Brain pericyte (primary cell): Measurements from ENCODE around the gene ZNF865.

Experiments used
- DNase-seq: peaks from one replicate; pipeline ENCODE4 v3.0.0-alpha.2; 2012; ENCODE audit warnings: low read depth, low spot score

Gene ZNF865

GRCh38 chr19:55644842-55645511 lies 39.5 kb downstream of the ZNF865 start:
- no peak for DNase-seq

- DNase-seq, result no peak
Observed at GRCh38 chr19:55645512-55645881, 40.0 kb downstream of the ZNF865 start.

GRCh38 chr19:55646889-55647731 lies 41.7 kb downstream of the ZNF865 start:
- no peak for DNase-seq

GRCh38 chr19:55647732-55648584 lies 42.5 kb downstream of the ZNF865 start, which contains the start of gene CCDC106:
Gene CCDC106 (plus strand): TSS chr19:55648212. CDS start chr19:55649047, 835 bp downstream.
- DNase-seq, result no peak

GRCh38 chr19:55648585-55649267 lies 43.3 kb downstream of the ZNF865 start:
- no peak for DNase-seq

GRCh38 chr19:55649268-55650125 lies 44.0 kb downstream of the ZNF865 start:
- DNase-seq, result no peak

GRCh38 chr19:55650126-55650557 lies 44.7 kb downstream of the ZNF865 start:
- no peak for DNase-seq

- no peak for DNase-seq
Observed at GRCh38 chr19:55650602-55651230, 45.3 kb downstream of the ZNF865 start.

GRCh38 chr19:55651236-55651635 lies 45.8 kb downstream of the ZNF865 start:
- no peak for DNase-seq

GRCh38 chr19:55652311-55653128 lies 47.1 kb downstream of the ZNF865 start:
- DNase-seq, result no peak

GRCh38 chr19:55653651-55654322 lies 48.3 kb downstream of the ZNF865 start:
- DNase-seq, result peak; percentile 99

GRCh38 chr19:55654323-55654867 lies 48.9 kb downstream of the ZNF865 start:
- peak; percentile 98 for DNase-seq

- DNase-seq, result no peak
Observed at GRCh38 chr19:55654868-55655647, 49.6 kb downstream of the ZNF865 start, which contains the start of gene U2AF2. Gene U2AF2 (plus strand): TSS chr19:55655035. CDS start chr19:55655105, 70 bp downstream.

- DNase-seq, result no peak
Observed at GRCh38 chr19:55655648-55656040, 50.2 kb downstream of the ZNF865 start.

GRCh38 chr19:55656552-55656951 lies 51.1 kb downstream of the ZNF865 start:
- DNase-seq, result no peak

- DNase-seq, result no peak
Observed at GRCh38 chr19:55656988-55657747, 51.7 kb downstream of the ZNF865 start.
